ENCODE results near the gene ARX.

Gene ARX

DNA sequence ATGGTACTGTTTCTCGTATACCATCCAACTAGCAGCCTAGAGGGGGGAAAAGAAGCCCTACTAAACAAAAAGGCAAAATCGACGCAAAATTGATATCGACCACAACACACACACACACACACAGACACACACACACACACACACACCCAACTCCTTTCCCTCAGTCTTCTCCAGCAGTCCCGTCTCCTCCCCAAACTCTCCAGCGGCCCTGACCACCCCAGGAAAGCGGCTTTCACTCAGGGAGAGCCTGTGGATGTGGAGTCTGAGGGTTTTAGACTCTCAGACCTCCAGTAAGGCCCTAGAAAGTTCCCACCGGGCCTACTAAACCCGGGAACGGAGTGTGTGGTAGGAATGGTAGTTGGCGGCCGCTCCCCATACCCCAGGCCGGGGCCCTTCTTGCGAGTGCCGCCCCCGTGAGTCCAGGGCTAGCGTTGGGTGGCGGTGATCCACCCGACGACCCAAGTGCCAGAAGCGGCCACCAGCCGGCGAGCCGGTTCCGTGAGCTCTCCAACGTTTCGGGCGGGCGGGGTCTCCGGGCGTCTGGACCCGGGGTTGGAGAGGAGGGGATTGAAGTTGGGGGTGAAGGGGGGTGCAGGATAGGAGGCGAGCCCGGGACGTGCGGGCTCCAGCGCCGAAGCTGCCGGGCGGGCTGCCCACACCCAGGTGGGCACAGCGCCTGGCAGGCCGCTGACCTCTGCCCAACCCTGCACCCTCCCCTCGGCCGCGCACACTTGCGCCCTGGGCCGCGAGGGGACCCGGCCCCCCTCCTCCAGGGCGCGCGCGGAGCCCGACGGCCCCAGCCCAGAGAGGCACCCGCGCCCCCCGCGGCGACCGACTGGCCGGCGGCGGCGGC is 13.7 kb downstream of the ARX start:
- POLR2A ChIA-PET (ENCODE audit: low non-redundant PET) = no interaction called here
- TF ChIP-seq, protein P1, sequence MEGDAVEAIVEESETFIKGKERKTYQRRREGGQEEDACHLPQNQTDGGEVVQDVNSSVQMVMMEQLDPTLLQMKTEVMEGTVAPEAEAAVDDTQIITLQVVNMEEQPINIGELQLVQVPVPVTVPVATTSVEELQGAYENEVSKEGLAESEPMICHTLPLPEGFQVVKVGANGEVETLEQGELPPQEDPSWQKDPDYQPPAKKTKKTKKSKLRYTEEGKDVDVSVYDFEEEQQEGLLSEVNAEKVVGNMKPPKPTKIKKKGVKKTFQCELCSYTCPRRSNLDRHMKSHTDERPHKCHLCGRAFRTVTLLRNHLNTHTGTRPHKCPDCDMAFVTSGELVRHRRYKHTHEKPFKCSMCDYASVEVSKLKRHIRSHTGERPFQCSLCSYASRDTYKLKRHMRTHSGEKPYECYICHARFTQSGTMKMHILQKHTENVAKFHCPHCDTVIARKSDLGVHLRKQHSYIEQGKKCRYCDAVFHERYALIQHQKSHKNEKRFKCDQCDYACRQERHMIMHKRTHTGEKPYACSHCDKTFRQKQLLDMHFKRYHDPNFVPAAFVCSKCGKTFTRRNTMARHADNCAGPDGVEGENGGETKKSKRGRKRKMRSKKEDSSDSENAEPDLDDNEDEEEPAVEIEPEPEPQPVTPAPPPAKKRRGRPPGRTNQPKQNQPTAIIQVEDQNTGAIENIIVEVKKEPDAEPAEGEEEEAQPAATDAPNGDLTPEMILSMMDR (conservative IDR thresholded peaks at IDR 0.05; ENCODE audit: low read depth) = no peak
- DNase-seq (ENCODE audit: low spot score) = no peak
- CTCF ChIA-PET = no interaction called here
- H3K27ac ChIP-seq = no peak overlapping the region

DNA sequence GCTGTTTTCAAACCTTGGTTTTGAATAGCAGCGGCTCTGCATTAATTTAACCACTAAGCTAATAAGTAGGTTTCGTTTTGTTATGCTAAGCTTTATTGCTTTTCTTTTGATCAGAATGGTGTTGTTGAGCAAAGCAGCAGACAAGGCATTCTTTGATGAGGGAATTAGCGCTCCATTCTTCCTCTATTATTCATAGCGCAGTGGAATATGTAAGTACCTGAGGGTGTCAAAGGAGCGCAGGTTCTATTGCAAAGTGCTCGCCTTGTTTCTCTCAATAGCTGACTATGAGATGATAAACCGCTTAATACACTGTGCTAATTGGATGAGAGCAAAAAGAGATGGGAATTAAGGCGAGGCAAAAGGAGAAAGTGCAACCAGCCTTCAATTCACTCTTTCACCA is 16.3 kb downstream of the ARX start:
- no peak for DNase-seq (ENCODE audit: low spot score)
- no peak overlapping the region for H3K27ac ChIP-seq
- ChIA-PET CTCF (interaction anchor here (0.6 kb wide), 1 partner anchor 268 kb away, joined by 3 read pairs; no protein-coding TSS in a partner anchor), POLR2A (ENCODE audit: low non-redundant PET) (no interaction called here)
- TF ChIP-seq, protein P1 (conservative IDR thresholded peaks at IDR 0.05; ENCODE audit: low read depth) = no peak

DNA sequence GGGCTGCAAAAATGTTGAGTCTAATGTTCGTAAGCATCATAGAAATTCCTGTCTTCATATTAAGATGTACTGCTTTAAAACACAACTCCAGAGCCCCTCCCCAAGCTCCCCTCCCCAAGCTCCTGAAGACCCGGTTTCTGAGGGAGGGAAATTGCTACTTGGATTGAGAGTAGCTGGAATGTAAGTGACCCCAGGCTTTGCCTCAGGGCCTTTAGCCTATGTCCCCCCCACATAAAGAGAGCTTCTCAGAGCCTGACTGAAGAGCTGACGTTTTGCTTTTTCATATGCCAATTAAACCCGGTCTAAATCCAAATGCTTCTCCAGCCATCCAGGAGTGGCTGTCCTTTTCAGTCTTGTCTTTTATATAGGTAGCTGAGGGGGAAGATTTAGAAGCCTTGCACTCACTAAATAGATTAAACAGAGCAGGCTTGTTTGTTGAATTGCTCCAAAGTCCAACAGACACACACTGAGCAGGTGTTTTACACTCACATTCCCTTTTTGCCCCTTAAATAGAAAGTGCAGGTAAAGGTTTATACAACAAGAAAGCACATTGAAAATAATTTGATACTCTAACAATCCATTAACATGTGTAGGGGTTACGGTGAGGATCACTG is 19.6 kb downstream of the ARX start:
- TF ChIP-seq, protein P1 (conservative IDR thresholded peaks at IDR 0.05; ENCODE audit: low read depth) = no peak
- ChIA-PET CTCF (no interaction called here), POLR2A (ENCODE audit: low non-redundant PET) (no interaction called here)
- DNase-seq (ENCODE audit: low spot score) = no peak
- no peak overlapping the region for H3K27ac ChIP-seq

DNA sequence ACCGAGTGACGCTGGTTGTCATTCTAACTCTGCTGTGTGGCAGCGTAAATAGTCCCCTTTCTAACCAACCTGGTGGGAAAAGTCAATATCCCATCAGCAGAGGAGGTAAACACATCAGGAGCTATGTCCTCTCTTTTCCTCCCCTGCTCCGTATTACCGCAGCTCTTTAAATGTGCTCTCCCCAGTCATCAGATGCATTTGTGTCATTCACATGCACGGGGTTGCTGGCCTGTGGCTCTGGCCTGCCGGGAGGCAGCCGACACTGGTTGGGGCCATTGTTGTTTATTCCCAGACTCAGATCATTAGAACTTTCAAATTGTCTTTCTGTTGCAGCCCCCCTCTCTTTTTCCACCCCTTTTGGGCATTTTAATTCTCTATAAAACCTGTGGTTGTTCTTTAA is 21.9 kb downstream of the ARX start:
- ChIA-PET CTCF (no interaction called here), POLR2A (ENCODE audit: low non-redundant PET) (no interaction called here)
- TF ChIP-seq, protein P1 (conservative IDR thresholded peaks at IDR 0.05; ENCODE audit: low read depth) = no peak
- DNase-seq (ENCODE audit: low spot score) = no peak
- no peak overlapping the region for H3K27ac ChIP-seq

DNA sequence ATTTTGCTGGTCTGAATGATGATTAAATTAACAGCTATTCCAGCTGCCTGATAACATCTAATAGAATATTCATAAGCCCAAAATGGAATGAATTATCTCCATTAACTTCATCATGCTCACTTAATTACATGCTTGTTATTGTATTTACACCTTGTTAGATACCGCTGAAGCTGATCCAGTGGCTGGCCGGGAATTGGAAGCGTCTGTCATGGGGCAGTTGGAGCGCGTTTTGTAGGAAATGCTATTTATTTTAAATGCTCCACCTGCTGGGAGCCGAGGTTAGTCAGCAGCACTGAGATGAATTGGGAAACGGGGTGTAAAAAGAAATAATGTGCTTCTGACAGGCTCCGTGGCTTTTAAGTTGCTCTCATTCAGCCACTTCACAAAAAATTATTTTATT is 25.2 kb downstream of the ARX start:
- DNase-seq (ENCODE audit: low spot score) = no peak
- ChIA-PET CTCF (no interaction called here), POLR2A (ENCODE audit: low non-redundant PET) (no interaction called here)
- TF ChIP-seq, protein P1 (conservative IDR thresholded peaks at IDR 0.05; ENCODE audit: low read depth) = no peak
- H3K27ac ChIP-seq = no peak overlapping the region

DNA sequence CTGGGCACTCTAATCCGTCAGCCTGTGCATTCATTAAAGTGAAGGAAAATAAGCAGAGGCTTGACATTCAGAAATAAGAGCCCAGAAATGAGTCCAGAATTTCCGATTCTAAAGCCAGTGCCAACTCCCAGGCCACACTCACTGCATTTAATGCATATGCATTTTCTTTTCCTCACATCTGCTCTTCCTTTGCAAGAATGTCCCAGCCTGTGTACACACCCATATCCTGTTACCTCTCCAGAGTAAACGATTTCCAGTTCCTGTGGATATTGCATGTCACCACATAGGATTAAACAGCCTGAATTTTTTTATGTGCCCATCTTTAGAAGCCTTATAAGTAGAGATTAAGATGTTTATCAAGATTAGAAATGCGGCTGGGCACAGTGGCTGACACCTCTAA is 27.5 kb downstream of the ARX start:
- TF ChIP-seq, protein P1 (conservative IDR thresholded peaks at IDR 0.05; ENCODE audit: low read depth) = no peak
- POLR2A ChIA-PET (ENCODE audit: low non-redundant PET) = no interaction called here
- no peak for DNase-seq (ENCODE audit: low spot score)
- CTCF ChIA-PET = no interaction called here
- no peak overlapping the region for H3K27ac ChIP-seq

Measured in RWPE1 (cell line).